Glomerular visceral epithelial cell (primary cell): Measurements from ENCODE around the gene ATP2B3.

Experiments used
- DNase-seq: peaks from one replicate; pipeline ENCODE4 v3.0.0-alpha.2; 2016; ENCODE audit errors: extremely low spot score

Gene ATP2B3

GRCh38 chrX:153488231-153488914 is 29.1 kb upstream of the ATP2B3 start:
- DNase-seq: no peak

GRCh38 chrX:153490217-153490930 is 27.1 kb upstream of the ATP2B3 start:
- DNase-seq: no peak

DNA sequence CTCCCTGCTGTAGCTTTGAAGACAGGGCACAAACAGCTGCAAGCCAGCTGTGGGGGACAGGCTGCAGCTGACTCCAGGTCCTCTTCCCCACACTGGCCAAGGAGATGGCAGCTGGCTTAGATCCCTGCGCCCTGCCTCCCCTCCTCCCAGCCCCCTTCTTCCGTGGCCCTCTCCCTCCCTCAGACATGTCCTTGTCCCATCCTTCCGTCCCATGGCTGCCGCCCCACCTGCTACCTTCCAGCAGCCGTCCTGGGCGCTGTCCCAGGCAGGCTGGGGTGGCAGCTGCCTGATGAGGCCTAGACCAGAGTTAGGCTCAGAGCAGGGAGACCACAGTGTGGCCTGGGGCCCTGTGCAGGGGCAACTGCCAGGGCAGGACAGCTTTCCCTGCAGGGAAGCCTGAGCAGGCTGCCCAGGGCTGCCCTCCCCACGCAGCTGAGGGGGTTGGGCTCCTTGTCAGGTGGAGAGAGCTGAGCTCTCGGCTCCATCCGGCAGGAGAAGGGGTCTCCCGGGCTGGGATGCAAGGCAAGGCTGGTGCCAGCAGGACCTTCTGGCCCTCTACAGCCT is 26.0 kb upstream of the ATP2B3 start:
- no peak for DNase-seq

- DNase-seq: no peak
Measured at GRCh38 chrX:153491918-153492317, 25.5 kb upstream of the ATP2B3 start.

DNA sequence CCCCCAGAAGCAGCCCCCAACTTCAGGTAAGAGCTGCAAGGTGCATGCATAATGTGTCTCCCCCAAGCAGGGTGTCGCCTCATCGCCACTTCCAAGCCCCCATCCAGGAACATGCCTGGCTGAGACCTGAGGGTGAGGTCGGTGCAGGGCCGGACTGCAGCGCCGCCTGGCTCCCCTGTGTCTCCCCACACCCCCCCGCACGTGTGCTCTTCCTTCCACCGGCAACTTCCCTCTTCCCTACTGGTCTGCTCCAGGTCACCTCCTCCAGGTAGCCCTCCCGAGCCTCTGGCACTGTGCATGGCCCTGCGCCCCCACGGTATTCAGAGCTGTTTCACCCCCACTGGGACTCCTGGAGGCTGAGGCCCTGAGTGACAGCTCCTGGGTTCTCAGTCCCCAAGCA is 24.9 kb upstream of the ATP2B3 start:
- no peak for DNase-seq

- DNase-seq: no peak
Measured at GRCh38 chrX:153493085-153493484, 24.4 kb upstream of the ATP2B3 start.

DNA sequence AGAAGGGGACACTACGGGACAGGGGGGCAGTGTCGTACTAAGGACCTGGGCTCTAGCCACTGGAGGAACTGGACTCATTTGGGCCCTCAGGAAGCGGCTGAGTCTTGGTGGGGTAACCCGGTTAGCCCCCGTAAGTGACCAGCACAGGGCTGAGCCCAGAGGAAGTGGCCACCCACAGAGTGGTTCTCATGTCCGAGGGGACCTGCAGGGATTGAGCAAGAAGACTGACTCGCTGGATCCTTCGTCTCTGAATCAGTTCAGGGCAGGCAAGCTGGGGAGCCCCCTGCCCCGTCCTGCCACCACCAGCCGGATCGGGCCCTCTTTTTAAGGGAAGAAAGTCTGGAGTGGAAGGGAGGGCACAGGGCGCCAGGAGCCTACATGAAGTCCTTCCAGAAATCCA is 23.4 kb upstream of the ATP2B3 start:
- DNase-seq: no peak

GRCh38 chrX:153494541-153495361 is 22.7 kb upstream of the ATP2B3 start, which contains the start of gene BGN:
TSS of gene BGN (plus strand) at chrX:153494980. CDS start at chrX:153504632, 9,652 bp downstream.
- peak; percentile 10 for DNase-seq

GRCh38 chrX:153495362-153495751 is 22.1 kb upstream of the ATP2B3 start:
- no peak for DNase-seq

- no peak for DNase-seq
Measured at GRCh38 chrX:153495903-153496589, 21.4 kb upstream of the ATP2B3 start.

- no peak for DNase-seq
Measured at GRCh38 chrX:153496590-153496959, 20.9 kb upstream of the ATP2B3 start.

- DNase-seq: no peak
Measured at GRCh38 chrX:153498453-153498852, 19.0 kb upstream of the ATP2B3 start.

DNA sequence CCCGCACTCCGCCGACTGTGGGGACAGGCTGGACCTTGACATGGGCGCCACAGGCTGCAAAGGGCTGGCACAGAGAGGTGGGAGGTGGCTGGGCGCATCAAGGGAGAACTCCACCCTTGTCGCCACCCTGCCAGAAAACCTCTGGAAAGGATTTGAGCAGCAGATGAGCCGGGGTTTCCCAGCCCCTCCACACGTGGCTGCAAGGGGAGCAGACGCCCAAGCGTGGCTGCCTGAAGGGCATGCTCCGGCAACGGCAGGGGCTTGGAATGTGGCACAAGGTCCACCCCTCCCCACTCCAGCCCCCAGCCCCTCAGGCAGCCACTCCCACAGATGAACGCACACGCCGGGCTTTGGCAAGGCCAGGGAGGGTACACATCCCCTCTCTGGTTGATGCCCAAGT is 18.1 kb upstream of the ATP2B3 start:
- no peak for DNase-seq

DNA sequence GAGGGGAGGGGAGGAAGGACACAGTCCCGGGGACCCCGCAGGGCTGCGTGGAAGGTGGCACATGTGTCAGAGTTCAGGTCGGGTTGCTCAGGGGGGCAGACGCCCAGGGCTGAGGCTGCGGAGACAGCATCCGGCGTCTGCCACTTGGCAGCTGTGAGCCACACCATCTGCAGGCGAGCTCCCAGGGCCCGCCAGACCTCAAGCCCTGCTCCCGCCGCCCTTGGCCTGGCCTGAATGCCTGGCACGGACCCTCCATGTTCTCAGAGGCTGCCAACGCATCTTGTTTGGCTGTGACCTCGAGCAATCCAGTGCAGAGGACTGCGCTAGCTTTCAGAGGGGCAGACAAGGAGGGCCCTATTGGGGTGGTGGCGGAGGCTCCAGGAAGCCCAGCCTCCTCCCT is 17.6 kb upstream of the ATP2B3 start:
- no peak for DNase-seq

GRCh38 chrX:153500676-153501280 is 16.7 kb upstream of the ATP2B3 start:
- no peak for DNase-seq

GRCh38 chrX:153501530-153501929 is 15.9 kb upstream of the ATP2B3 start:
- DNase-seq: no peak

DNA sequence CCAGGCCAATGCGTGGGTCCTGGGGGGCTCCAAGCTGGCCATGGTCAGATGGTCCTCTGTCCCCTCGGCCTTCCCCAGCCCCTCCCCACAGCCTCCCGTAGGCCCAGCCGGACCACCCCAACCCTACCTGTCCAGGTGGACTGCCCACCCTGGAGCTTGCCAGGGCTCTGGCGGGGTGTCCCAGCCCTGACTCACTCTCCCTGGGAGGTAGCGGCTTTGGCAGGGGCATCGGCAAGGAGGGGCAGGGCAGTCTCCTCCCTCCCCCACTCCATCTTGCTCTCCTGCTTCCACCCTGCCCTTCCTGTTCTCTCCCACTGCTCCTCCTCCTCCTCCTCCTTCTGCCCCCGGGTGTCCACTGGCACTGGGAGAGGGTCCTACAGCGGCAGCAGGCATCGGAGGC is 15.3 kb upstream of the ATP2B3 start:
- DNase-seq: no peak

- DNase-seq: no peak
Measured at GRCh38 chrX:153502796-153503195, 14.6 kb upstream of the ATP2B3 start.

- no peak for DNase-seq
Measured at GRCh38 chrX:153504445-153505016, 12.9 kb upstream of the ATP2B3 start.

DNA sequence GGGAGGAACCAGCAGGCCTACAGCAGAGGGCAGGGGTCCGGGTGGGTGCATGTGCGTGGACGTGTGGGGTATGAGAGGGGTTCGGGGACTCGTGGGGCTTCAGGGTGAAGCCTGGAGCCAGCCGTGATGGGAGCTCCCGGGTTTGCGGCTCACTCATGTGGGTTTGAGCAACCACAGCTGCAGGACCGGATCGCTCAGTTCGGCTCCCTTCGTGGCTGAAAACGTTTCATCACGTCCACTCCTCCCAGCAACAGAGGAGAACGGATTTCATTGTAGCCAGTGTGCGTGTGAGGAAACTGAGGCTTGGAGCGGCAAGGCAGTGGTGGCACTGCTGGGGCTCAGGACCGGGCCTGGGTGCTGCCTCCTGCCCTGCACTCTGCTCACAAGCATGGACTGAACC is 12.1 kb upstream of the ATP2B3 start:
- no peak for DNase-seq
